HG03175 (cell line): ENCODE data around the gene SDF2L1.
"Not testable (repeated sequence)": the region's sequence is repeated elsewhere in the genome, so short reads cannot be mapped to it uniquely, and the experiment has no call there.

ENCODE experiments used
- ATAC-seq: cut with Tn5 transposase; IDR thresholded peaks from one replicate; pipeline ENCODE4 v1.9.1; 2021; ENCODE audit warnings: mild to moderate bottlenecking, moderate library complexity; ENCODE audit not compliant: unreplicated experiment

The SDF2L1 gene

GRCh38 chr22:21635771-21636510 lies 6.2 kb upstream of the SDF2L1 start:
- ATAC-seq, result no peak

- no peak for ATAC-seq
These were observed 5.4 kb upstream of the SDF2L1 start for GRCh38 chr22:21636629-21637218.

DNA sequence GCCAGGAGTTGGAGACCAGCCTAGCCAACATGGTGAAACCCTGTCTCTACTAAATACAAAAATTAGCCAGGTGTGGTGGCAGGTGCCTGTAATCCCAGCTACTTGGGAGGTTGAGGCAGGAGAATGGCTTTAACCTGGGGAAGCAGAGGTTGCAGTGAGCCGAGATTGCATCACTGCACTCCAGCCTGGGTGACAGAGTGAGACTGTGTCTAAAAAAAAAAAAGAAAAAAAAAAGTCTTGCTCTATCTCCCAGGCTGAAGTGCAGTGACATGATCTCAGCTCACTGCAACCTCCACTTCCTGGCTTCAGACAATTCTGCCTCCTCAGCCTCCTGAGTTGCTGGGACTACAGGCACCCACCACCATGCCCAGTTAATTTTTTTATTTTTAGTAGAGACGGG lies 4.7 kb upstream of the SDF2L1 start:
- not testable (repeated sequence) for ATAC-seq

GRCh38 chr22:21639359-21639758 lies 2.7 kb upstream of the SDF2L1 start:
- ATAC-seq, result no peak

DNA sequence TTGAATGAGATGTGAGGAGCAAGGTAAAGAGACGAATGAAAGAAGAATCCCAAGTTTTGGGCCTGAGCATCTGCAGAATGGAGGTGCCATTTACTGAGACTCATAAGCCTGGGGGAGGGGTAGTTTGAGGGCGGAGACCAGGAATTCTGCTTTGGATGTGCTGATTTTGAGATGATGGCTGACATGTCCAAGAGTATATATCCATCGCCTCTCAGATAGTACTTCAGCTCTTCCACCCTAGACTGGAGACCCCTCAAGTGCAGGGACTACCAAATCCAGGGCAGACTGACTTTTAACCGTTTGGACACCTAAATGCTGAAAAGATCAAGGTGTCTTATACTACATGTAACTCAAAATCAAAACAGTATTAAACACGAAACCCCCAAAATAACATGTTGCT lies 1.3 kb upstream of the SDF2L1 start:
- ATAC-seq, result no peak

GRCh38 chr22:21641417-21641788 lies 699 bp upstream of the SDF2L1 start:
- no peak for ATAC-seq

- ATAC-seq, result no peak
These were observed 714 bp downstream of the SDF2L1 start for GRCh38 chr22:21642584-21643448.

DNA sequence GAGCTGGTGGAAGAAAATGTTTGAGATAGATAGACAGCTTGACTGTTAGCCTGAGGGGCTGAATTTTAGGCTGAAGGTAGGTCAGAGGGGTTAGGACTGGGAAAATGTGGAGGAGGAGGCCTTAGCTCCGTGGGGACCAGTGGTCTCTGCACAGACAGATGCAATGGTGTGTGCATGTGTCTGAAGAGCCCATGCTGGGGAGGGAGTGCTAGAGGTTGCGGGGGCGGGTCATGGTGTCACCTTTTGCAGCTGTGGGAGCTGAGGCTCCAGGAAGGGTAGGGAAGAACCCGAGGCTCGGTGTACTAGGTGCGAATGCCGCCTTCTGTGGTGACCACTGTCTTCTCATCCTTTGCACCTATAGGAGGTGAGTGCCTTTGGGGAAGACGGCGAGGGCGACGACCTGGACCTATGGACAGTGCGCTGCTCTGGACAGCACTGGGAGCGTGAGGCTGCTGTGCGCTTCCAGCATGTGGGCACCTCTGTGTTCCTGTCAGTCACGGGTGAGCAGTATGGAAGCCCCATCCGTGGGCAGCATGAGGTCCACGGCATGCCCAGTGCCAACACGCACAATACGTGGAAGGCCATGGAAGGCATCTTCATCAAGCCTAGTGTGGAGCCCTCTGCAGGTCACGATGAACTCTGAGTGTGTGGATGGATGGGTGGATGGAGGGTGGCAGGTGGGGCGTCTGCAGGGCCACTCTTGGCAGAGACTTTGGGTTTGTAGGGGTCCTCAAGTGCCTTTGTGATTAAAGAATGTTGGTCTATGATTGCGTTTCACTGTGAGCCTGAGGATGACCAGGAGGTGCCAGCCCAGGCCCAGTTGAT lies 1.6 kb downstream of the SDF2L1 start:
- ATAC-seq, result no peak

- ATAC-seq, result not testable (repeated sequence)
These were observed 3.4 kb downstream of the SDF2L1 start for GRCh38 chr22:21645513-21645912.

- no peak for ATAC-seq
These were observed 4.8 kb downstream of the SDF2L1 start for GRCh38 chr22:21646608-21647590.

- no peak for ATAC-seq
These were observed 8.2 kb downstream of the SDF2L1 start for GRCh38 chr22:21650280-21650679.

GRCh38 chr22:21650823-21651520 lies 8.9 kb downstream of the SDF2L1 start:
- no peak for ATAC-seq

GRCh38 chr22:21651521-21652009 lies 9.5 kb downstream of the SDF2L1 start:
- ATAC-seq, result no peak

DNA sequence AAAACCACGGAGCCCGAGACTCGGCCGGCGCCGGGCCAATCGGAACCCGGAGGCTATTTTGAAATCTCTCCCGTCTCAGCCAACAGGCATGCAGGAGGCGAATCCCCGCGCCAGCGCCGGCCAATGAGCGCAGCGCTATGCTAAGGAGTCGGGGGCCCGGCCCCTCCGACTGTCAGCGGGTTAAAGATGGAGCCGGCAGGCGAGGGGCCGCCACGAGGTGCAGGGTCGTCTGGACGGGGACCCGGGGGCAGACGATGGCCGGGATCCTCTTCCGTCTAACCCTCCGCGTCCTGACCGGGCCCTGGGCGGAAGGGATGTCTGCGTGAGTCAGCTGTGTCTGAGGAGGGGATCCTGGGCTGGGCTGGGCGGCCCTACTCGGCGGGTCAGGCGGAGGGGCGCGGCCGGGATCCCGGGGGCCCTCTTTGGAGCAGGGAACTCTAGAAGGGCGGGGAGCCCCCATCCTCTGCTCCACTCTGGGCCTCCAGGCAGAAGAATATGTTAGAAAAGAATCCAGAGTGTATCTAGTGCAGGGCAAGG lies 10.0 kb downstream of the SDF2L1 start:
- ATAC-seq, result peak; percentile 86

DNA sequence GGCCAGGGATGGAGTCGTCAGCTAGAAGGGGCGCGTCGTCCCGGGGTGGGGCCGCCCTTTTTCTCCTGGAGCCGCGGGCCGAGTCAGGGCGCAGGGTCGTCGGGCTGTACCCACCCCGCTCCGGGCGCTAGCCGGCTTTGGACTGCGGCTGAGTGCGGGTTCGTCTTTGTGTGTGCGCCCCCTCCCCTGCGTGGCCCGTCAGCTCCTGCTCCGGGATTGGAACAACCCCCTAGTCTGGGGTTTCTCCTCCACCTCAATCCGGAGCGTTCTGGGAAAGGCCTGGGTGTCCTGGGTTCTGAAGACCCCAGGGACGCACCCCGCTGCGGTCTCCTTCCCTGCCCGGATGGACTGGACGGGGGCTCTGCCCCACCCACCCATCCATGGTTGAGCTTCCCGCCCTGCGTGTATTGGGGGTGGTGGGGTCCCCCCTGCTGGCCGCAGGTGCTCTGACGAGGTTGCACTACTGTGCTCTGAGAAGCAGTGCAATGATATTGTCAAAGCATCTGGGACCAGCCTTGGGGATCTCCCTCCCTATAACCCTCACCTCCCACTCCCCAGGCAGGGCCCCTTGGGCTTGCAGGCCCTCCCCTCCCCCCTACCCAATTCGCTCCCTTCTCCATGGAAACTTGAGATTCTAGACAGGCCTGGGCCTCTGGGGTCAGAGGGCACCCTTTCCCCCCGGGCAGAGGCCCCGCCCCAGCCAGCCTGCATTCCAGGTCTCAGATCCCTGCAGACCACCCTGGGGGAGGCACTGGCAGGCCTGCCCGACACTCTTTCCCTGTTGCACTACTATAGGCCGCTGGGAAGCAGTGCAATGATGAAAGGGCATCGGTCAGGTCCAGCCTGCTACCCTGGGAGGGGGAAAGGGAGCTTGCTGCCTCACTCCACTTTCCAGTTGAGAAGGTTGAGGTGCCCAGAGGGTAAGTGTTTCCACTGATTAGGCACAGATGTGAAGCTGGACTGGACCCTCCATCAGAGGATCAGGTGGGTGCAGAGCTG lies 10.7 kb downstream of the SDF2L1 start:
- no peak for ATAC-seq

DNA sequence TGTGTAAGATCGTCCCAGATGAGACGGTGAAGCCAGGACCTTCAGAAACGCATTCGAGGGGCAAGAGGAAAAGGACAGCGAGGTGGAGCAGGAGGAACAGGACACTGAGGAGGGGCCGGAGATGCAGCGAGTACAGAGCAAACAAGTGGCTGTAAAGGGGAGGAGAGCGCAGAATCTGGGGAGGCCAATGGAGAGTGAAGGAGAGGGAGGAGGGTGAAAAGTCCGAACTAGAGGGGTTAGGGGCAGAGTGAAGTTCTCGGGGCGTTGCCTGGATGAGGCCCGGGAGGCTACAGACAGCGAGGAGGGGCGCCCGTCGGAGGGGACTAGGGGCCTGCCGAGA lies 14.9 kb downstream of the SDF2L1 start:
- no peak for ATAC-seq

- peak; percentile 65 for ATAC-seq
These were observed 15.4 kb downstream of the SDF2L1 start for GRCh38 chr22:21657360-21658032.
